Fibroblast of peridontal ligament (primary cell): Measurements from ENCODE around the gene MSH2.

Experiments
- DNase-seq: peaks from one replicate; pipeline ENCODE4 v3.0.0-alpha.2; 2010; ENCODE audit errors: extremely low read depth

MSH2 gene

GRCh38 chr2:47508080-47508479 lies 105.1 kb downstream of the MSH2 start:
- DNase-seq: no peak

DNA sequence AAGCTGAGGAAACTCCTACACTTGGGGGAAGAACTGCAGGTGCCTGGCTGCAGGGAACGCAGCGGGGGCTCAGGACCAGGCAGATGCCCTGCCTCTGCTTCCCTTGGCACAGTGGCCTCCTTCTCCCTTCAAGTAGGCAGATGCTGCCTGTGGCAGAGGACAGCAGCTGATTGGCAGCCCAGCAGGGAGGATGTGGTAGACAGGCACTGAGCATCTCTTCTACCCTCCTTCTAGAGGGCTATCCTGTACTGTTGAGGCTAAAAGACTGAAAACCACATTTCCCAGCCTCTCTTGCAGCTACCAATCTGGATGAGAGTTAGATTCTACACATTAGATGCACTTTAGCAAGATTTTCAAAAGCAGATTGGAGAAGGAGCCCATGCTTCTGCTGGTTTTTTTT lies 105.7 kb downstream of the MSH2 start:
- DNase-seq: no peak

DNA sequence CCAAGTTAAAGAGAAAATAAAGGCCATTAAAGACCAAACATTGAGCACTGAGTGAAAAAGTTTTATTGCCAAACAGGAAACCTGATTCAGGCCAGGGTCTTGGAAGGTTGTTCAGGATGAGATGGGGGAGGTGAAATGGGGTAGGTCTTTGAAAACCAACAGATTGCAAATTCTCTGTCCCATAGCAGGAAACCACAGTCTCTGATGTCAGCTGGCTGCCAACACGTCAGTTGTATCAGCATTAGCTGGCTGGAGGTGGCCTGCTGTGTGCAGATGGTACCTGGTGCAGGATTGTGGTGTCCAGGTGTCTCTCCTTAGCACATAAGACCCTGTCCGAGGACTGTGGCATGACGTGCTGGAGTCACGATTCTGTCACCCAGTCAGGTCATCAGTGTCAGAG lies 106.3 kb downstream of the MSH2 start:
- DNase-seq: no peak

- no peak for DNase-seq
These were observed 106.9 kb downstream of the MSH2 start for GRCh38 chr2:47509821-47510385.

DNA sequence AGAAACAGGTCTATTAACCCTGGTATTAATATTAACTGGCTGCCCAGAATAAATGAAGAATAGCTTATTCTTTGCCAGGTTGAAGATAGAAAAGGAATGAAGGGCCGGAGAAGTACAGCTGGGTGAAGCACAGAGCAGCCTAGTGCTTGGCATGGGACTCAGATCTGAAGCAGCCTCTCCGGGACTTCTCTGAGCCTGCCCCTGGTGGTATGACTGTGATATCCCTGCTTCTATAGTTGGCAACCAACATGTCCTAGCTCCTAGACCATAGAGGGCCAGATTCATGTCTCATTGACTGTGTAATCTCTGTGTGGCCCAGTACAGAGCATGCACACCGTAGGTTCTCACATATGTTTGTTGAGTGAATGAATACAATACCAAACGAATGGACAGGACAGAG lies 107.8 kb downstream of the MSH2 start:
- no peak for DNase-seq

DNA sequence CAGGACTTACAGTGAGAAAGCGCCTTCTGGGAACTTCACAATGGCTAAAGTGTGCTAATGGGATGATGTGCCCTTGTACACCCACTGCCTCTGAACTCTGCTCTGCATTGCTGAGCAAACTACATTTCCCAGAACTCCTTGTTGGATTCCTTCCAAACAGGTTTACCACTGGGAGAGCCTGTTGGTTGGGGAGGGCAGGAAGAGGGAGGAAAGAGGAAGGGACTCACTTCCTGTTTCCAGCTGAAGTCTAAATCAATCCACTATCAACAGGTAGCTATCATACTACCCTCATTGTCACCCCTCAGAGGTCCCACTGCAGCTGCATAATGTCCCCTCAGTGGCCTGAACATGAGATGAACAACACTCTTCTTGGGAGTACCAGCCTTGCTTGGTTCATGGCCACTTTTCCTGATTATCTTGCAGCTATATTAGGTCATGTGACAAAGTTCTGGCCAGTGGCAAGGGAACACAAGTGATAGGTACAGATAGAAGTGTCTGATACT lies 109.7 kb downstream of the MSH2 start:
- DNase-seq: no peak

GRCh38 chr2:47513981-47514520 lies 111.1 kb downstream of the MSH2 start:
- DNase-seq: no peak

DNA sequence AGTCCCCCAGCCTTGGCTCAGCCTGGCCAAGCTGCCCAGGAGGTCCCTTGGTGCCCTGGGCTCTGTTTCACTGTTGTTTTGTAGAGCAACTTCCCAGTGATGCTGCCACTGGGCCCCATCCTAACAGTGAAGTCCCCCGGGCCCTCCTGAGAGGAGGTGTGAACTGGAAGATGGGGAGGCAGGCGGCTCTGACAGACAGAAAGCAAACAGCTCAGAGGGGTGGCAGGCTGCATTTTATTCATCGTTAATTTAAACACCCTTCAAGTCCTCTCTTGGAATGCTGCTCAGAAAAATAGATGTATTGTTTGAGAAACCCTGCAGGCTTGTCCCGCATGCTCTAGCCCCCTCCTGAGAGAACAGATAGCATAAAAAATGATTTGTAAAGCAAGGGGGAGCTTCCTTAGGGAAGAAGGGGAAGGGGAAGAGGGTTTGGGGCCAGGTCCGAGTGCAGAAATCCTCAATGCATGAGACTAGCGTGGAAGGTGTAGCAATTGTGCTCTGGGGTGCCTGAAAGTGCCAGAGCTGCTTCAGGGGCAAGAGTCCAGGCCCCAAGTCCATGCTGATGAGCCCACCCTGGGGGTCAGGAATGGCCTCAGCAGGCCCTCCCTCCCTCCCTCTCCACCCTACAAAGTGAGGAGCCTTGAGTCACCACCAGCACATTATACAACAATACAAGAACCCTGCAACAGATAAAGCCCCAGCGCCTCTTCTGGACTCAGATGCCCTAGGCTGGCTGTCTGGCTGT lies 113.6 kb downstream of the MSH2 start:
- no peak for DNase-seq

GRCh38 chr2:47518497-47519146 lies 115.7 kb downstream of the MSH2 start:
- no peak for DNase-seq

- no peak for DNase-seq
These were observed 116.2 kb downstream of the MSH2 start for GRCh38 chr2:47519147-47519537.

GRCh38 chr2:47519604-47520301 lies 116.8 kb downstream of the MSH2 start:
- no peak for DNase-seq

DNA sequence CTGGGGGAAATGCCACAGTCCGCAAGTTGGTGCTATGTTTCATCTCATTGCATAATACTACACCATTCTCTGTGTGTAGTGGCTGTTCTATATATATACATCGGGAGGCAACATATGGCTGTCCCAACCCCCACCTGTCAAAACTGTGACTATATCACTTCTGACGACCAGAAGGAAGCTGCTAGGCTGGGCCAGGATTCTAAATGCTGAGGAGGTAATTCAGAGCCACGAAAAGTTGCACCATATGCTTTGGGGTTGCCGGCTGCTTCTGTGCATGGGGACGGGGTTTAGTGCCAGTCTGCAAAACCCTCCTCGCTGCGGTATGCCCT lies 117.3 kb downstream of the MSH2 start:
- DNase-seq: no peak

DNA sequence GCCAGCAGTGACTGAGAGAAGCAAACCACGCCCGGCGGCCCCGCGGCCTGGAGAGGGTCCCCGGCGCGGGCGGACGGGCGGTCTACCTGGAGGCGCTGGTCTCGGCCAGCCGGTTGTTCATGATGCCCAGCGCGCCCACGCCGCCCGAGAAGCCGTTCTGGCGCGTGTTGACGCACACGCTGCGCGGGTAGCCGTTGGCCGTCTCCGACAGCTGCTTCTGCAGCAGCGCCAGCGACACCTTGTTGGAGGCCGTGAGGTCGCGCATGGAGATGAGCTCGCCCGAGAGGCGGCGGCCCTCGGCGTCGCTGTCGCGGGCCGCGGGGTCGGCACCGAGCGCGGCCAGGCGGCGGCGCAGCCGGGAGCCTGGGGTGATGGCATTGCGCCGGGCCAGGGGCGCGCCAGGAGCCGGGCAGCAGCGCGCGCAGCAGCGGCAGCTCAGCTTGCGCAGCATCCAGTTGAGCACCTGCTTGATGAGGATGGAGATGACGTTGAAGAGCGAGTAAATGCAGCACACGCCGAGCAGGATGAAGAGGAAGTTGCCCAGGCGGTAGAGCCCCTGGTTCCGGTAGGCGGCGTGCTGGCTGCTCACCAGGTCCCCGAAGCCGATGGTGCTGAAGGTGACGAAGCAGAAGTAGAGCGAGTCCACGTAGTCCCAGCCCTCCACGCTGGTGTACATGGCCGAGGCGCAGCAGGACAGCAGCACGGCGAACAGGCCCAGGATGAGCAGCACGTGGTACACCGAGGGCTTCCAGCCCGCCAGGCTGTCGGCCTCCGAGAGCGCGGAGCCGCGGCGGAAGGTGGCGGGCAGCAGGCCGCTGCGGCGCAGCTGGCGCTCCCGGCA lies 118.1 kb downstream of the MSH2 start:
- peak; percentile 28 for DNase-seq

DNA sequence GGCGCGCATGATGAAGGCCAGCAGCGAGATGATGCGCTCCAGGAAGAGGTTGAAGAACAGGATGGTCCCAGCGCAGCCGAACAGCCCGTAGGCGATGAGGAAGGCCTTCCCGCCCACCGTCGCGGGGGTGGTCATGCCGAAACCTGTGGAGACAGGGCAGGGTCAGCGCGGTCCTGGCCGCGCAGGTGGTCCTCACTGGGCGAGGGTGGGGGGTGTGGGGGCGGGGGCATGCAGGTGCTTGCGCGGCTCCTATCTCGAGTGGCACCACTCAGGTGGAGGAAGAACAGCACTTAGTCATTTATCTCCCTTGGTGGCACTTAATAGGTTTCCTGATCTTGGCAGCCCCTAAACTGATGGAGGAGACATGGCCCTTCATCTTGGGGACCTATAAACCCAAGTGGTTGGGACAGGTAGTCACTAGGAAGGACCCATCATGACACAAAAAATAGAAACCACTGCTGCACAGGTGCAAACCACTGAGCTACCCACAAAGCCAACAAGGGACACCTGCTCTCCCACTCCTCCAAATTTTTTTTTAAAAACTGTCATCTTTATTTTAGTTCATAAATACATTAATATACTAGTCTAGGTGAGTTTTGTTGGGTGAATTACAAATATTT lies 118.8 kb downstream of the MSH2 start:
- no peak for DNase-seq

DNA sequence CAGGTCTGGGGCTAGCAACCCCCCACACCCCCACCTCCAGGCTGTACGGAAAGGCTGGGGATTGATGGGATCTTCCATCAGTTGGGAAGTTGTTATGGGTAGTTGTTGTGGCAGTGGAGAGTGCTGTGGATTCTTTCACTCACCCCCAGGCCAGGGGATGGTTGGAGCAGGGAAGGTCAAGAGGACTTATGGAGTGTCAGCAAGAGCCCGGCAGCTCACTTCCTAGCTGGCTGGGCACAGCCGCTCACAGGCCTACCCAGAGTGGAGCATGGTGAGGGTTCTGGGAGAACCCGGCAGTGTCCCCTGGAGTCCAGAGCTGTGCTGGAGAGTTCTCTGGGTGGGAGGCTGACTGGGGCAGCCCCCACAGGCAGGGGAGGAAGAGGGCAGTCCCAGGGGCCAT lies 122.2 kb downstream of the MSH2 start:
- no peak for DNase-seq

- no peak for DNase-seq
These were observed 125.5 kb downstream of the MSH2 start for GRCh38 chr2:47528455-47528854.

DNA sequence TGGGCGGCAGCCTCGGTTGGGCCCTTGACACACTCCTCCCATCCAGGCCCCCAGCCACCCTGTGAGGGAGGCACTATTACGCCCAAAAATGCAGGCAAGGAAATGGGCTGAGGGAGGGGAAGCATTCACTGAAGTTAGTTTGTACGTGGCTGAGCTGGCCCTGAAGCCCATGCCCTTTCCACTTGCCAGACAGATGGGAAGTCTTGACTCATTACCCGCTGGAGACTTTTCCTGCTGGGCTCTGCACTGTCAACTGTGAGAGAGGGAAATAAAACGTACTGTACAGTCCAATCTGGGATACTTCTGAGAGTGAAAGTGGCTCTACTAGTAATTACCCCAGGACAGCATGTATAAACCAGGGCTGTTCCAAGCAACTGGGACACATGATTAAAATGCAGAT lies 125.9 kb downstream of the MSH2 start:
- no peak for DNase-seq

- DNase-seq: no peak
These were observed 127.3 kb downstream of the MSH2 start for GRCh38 chr2:47530105-47530760.

GRCh38 chr2:47531378-47532042 lies 128.6 kb downstream of the MSH2 start:
- DNase-seq: no peak
